Loucy (cell line): ENCODE data around the gene NOTCH1.

Experiments
- H2AFZ ChIP-seq: fragments of 200-600 bp; sonication (generic); 2 replicates; pipeline ENCODE4 v1.6.0; 2016; ENCODE audit warnings: antibody characterized with exemption, mild to moderate bottlenecking, low read length, moderate library complexity
- H3F3A ChIP-seq: fragments of 200-600 bp; 2 replicates; pipeline ENCODE4 v1.6.0; 2016; ENCODE audit warnings: antibody characterized with exemption, low read depth, mild to moderate bottlenecking
- H3K27me3 ChIP-seq: fragments of 200-600 bp; sonication (generic); 2 replicates; pipeline ENCODE4 v1.6.1; 2014; ENCODE audit warnings: low read length, mild to moderate bottlenecking; ENCODE audit not compliant: insufficient read depth, poor library complexity, severe bottlenecking
- H3K36me3 ChIP-seq: fragments of 200-600 bp; sonication (generic); 2 replicates; pipeline ENCODE4 v1.6.1; 2016; ENCODE audit warnings: low read length; ENCODE audit not compliant: insufficient read depth
- H3K4me1 ChIP-seq: fragments of 200-600 bp; sonication (generic); 2 replicates; pipeline ENCODE4 v1.5.1; 2014; ENCODE audit warnings: low read length, mild to moderate bottlenecking; ENCODE audit not compliant: insufficient read depth, poor library complexity, severe bottlenecking
- H3K4me2 ChIP-seq: fragments of 200-600 bp; sonication (generic); 2 replicates; pipeline ENCODE4 v1.6.0; 2014; ENCODE audit warnings: antibody characterized with exemption, low read length, low read depth, mild to moderate bottlenecking; ENCODE audit not compliant: poor library complexity, severe bottlenecking
- H3K4me3 ChIP-seq: fragments of 200-600 bp; sonication (generic); 2 replicates; pipeline ENCODE4 v1.5.1; 2014; ENCODE audit warnings: low read length, mild to moderate bottlenecking, mixed read lengths; ENCODE audit not compliant: poor library complexity, severe bottlenecking
- H3K79me2 ChIP-seq: fragments of 200-600 bp; sonication (generic); 2 replicates; pipeline ENCODE4 v1.6.1; 2014; ENCODE audit warnings: low read length; ENCODE audit not compliant: insufficient read depth
- H3K9ac ChIP-seq: fragments of 200-600 bp; sonication (generic); 2 replicates; pipeline ENCODE4 v1.6.0; 2014; ENCODE audit warnings: mild to moderate bottlenecking, low read depth, low read length, moderate library complexity; ENCODE audit not compliant: poor library complexity, severe bottlenecking
- H3K9me2 ChIP-seq: fragments of 200-600 bp; sonication (generic); replicated peaks from 2 replicates; pipeline ENCODE4 v1.6.1; 2016; ENCODE audit warnings: low read depth, low read length, mixed read lengths
- H3K9me3 ChIP-seq: fragments of 200-600 bp; sonication (generic); 2 replicates; pipeline ENCODE4 v1.6.1; 2014; ENCODE audit warnings: mild to moderate bottlenecking, antibody characterized with exemption, low read length, low read depth; ENCODE audit not compliant: insufficient read depth
- H4K20me1 ChIP-seq: fragments of 200-600 bp; sonication (generic); 2 replicates; pipeline ENCODE4 v1.6.0; 2014; ENCODE audit warnings: antibody characterized with exemption, low read length, mild to moderate bottlenecking; ENCODE audit not compliant: insufficient read depth, poor library complexity, severe bottlenecking
- EZH2phosphoT487 ChIP-seq: fragments of 200-600 bp; IDR thresholded peaks from 2 replicates; pipeline ENCODE4 v1.6.1; 2018; ENCODE audit warnings: antibody characterized with exemption, mild to moderate bottlenecking, moderate library complexity, borderline replicate concordance
- TF ChIP-seq, protein P1 (sequence below): fragments of 200-600 bp; sonication (generic); conservative IDR thresholded peaks from 2 replicates; pipeline ENCODE4 v1.5.1; 2014; ENCODE audit warnings: mild to moderate bottlenecking, antibody characterized with exemption, low read length

NOTCH1 gene

DNA sequence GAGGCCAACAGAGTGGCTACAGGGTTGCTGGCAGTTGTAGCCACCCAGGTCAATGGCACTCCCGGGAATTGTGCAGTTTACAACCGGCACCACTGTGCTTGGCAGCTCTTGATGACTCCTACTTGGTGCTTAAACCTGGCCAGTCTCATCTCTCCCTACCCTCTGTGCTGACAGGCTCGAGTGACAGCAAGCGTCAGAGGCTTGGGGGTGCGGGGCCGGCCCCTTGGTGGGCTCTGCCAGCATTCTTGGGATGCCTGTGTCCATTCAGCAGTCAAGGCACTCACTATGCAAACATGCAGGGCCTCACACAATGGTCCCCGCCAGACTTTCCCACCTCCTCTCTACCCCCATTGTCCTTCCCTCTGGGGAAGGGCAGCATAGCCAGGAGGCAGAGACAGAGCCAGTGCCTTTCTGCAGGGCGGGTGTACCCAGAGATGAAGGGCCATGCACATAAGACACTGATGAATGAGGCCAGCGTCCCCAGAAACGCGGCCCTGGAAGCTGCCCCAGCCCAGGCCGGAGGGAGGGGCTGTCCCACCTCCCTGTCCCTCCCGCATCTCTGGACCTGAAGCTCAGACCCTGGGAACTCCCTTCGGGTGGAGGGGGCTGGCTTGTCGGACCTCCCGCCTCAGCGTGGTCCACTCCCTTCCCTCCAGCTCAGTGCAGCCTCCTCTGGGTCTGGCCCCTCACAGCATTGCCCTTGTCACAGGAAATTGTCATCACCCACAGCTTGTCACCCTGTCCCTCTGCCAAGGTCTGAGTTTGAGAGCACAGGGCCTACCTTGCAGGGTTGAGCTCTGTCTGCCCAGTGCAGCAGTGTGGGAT is 26.4 kb upstream of the NOTCH1 start:
- H3K9ac ChIP-seq = no peak overlapping the region
- no peaks in the 10 kb centered on the region for H3K36me3 ChIP-seq
- H3K9me3 ChIP-seq = no peaks in the 10 kb centered on the region
- H3K79me2 ChIP-seq = no peaks in the 10 kb centered on the region
- H3K9me2 ChIP-seq = no peaks in the 10 kb centered on the region
- no peak overlapping the region for H2AFZ ChIP-seq
- TF ChIP-seq, protein P1, sequence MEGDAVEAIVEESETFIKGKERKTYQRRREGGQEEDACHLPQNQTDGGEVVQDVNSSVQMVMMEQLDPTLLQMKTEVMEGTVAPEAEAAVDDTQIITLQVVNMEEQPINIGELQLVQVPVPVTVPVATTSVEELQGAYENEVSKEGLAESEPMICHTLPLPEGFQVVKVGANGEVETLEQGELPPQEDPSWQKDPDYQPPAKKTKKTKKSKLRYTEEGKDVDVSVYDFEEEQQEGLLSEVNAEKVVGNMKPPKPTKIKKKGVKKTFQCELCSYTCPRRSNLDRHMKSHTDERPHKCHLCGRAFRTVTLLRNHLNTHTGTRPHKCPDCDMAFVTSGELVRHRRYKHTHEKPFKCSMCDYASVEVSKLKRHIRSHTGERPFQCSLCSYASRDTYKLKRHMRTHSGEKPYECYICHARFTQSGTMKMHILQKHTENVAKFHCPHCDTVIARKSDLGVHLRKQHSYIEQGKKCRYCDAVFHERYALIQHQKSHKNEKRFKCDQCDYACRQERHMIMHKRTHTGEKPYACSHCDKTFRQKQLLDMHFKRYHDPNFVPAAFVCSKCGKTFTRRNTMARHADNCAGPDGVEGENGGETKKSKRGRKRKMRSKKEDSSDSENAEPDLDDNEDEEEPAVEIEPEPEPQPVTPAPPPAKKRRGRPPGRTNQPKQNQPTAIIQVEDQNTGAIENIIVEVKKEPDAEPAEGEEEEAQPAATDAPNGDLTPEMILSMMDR = no peak
- TF ChIP-seq EZH2phosphoT487 = no peak
- no peaks in the 10 kb centered on the region for H3K4me1 ChIP-seq
- H3K27me3 ChIP-seq = no peaks in the 10 kb centered on the region
- no peak overlapping the region for H3K4me3 ChIP-seq
- no peak overlapping the region for H3K4me2 ChIP-seq
- no peaks in the 10 kb centered on the region for H3F3A ChIP-seq
- H4K20me1 ChIP-seq = no peaks in the 10 kb centered on the region

DNA sequence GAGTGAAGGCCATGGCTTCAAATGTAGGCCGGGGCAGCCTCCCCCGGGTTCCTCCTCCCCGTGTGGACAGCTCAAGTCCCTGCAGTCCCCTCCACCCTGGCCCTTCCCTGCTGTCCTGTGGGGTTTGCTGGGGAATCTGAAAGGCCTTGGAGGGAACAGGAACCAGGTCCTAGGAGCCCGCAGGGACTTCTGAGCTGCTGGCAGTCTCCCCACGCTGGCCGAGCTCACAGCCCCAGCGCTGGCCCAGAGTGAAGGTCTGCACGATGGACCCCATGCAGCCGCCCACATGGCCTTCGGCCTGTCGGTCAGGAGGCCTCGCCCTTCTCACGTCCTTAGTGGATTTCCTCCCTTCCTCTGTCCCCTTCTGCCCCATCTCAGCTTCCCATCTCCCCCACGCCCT is 25.7 kb upstream of the NOTCH1 start:
- no peaks in the 10 kb centered on the region for H3K4me1 ChIP-seq
- no peak overlapping the region for H2AFZ ChIP-seq
- no peaks in the 10 kb centered on the region for H3K79me2 ChIP-seq
- TF ChIP-seq EZH2phosphoT487 = no peak
- TF ChIP-seq, protein P1 = no peak
- no peak overlapping the region for H3K9ac ChIP-seq
- H3K9me2 ChIP-seq = no peaks in the 10 kb centered on the region
- H3K4me3 ChIP-seq = no peak overlapping the region
- no peaks in the 10 kb centered on the region for H4K20me1 ChIP-seq
- H3F3A ChIP-seq = no peaks in the 10 kb centered on the region
- H3K27me3 ChIP-seq = no peaks in the 10 kb centered on the region
- H3K36me3 ChIP-seq = no peaks in the 10 kb centered on the region
- H3K4me2 ChIP-seq = no peak overlapping the region
- no peaks in the 10 kb centered on the region for H3K9me3 ChIP-seq

DNA sequence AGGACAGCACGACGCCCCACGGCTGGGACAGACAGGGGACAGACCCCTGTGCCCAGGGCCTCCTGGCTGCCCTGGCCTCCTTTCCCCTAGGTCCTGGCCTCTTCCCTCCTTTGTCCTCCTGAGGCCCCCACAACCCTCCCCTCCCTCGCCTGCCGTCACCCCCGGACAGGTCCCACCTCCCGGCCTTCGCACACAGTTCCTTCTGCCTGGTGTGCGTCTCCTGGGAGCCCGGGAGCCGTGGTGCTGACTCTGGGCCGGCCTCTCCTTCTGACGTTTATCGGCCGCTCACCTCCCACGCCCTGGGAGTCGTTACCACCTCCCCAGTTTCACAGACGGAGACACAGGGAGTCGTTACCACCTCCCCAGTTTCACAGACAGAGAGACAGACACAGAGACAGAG is 25.1 kb upstream of the NOTCH1 start:
- Histone ChIP-seq H3K9ac (no peak overlapping the region), H3K4me1 (no peaks in the 10 kb centered on the region), H3K4me2 (no peak overlapping the region), H3K79me2 (no peaks in the 10 kb centered on the region), H4K20me1 (no peaks in the 10 kb centered on the region), H2AFZ (no peak overlapping the region), H3K27me3 (no peaks in the 10 kb centered on the region), H3K9me3 (no peaks in the 10 kb centered on the region), H3K4me3 (no peak overlapping the region), H3K36me3 (no peaks in the 10 kb centered on the region), H3F3A (no peaks in the 10 kb centered on the region), H3K9me2 (no peaks in the 10 kb centered on the region)
- TF ChIP-seq EZH2phosphoT487 = no peak
- TF ChIP-seq, protein P1 = no peak
